Measurements from ENCODE around the gene CAPN5.
A peak's percentile ranks its signal among the peaks of the same experiment; 100 is the strongest.

The CAPN5 gene

DNA sequence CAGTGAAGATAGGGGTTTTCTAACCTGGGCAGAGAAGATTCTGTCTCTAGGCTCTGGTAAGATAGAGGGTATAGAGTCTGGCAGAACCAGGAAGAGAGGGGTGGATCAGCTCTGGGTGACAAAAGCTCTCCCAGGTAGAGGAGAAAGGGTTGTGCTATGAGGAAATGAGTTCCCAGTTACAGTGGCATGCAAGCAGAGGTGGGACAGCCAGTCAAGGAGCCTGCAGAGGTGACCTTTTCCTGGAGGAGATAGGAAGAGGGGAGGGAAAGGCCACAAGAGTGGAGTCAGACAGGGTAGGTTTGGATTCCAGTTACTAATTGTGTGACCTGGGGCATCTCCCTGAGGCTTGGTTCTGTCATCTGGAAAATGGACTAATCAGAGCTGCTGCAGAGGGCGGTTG is 3.4 kb upstream of the CAPN5 start:
- Mint-ChIP-seq H3K27me3 (peaks cover 39% of the 10 kb centered on the region), H3K36me3 (ENCODE audit: low read depth) (no peaks in the 10 kb centered on the region), H3K4me1 (ENCODE audit: low read depth) (peaks cover 11% of the 10 kb centered on the region), H3K4me3 (no peak overlapping the region), H3K27ac (no peak overlapping the region), H3K9me3 (peaks cover 8% of the 10 kb centered on the region)
- intact Hi-C loops (cut with micrococcal nuclease): no loop called here

DNA sequence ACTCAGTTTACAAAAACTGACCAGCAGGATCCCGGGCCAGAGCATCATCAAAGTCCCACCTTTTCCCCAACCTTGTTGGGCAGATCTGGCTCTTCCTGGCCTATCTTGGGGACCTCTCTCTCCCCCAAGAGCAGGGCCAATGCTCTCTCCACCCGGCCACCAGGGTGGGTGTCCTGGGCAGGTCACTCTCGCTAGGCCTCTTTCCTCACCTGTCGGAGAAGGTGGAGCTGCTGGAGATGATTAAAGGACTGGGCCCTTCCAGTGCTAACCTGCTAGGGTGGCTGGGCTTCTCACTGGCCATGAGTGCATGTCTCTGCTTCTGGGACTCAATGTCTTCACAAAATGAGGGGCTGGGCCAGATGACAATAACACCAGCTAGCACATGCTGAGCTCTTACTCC is 2.9 kb upstream of the CAPN5 start:
- peaks cover 11% of the 10 kb centered on the region for H3K4me1 Mint-ChIP-seq (ENCODE audit: low read depth)
- peaks cover 40% of the 10 kb centered on the region for H3K27me3 Mint-ChIP-seq
- no peaks in the 10 kb centered on the region for H3K36me3 Mint-ChIP-seq (ENCODE audit: low read depth)
- H3K9me3 Mint-ChIP-seq: peaks cover 8% of the 10 kb centered on the region
- no peak overlapping the region for H3K4me3 Mint-ChIP-seq
- intact Hi-C loops (cut with micrococcal nuclease): no loop called here
- H3K27ac Mint-ChIP-seq: no peak overlapping the region

DNA sequence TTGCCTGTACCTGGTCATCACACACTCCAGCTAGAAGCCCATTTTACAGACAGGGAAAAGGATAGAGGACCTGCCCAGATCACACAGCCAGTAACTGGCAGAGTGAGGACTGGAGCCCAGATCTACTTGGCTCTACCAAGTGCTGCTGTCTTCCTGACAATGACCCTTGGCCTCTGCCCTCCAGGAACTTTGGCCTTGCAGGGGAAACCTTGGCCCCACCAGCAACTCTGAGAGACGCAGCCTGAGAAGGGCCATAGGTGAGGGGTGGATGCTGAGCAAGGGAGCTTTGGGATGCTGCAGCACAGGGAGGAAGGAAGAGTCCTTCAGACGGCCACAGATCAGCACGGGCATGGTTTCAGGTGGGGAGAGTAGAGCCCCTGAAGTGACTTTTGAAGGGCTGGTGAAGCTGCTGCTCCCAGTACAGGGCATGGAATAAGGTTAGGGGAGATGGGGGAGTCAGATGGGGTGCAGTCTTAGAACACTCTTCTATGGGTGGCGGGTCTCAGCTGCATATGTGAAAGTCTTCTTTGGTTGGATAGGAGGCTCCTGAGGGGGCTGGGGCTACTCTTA is 2.0 kb upstream of the CAPN5 start:
- Mint-ChIP-seq H3K27me3 (peaks cover 41% of the 10 kb centered on the region), H3K27ac (no peak overlapping the region), H3K9me3 (peaks cover 8% of the 10 kb centered on the region), H3K36me3 (ENCODE audit: low read depth) (no peaks in the 10 kb centered on the region), H3K4me1 (ENCODE audit: low read depth) (peaks cover 11% of the 10 kb centered on the region), H3K4me3 (no peak overlapping the region)
- intact Hi-C loops (cut with micrococcal nuclease): no loop called here

DNA sequence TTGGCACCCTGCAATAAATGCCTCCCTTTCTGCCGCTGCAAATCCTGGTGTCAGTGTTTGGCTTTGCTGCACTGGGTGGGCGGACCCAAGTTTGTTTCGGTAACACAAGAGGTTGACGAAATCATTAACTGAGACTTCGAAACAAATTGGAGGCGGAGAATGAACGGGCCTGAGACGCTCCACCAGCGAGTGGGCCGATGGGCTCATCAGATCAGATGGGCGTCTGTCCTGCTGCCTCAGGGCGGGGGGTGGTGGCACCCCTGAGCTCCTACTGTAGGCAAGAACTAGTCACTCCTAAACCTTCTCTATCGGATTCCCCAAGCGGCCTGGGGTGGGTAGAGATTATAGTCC is 918 bp upstream of the CAPN5 start:
- peaks cover 8% of the 10 kb centered on the region for H3K9me3 Mint-ChIP-seq
- intact Hi-C loops (cut with micrococcal nuclease): loop anchor here (2.0 kb wide), 1 partner anchor 19 kb away; no protein-coding TSS in a partner anchor
- peaks cover 11% of the 10 kb centered on the region for H3K4me1 Mint-ChIP-seq (ENCODE audit: low read depth)
- peaks cover 47% of the 10 kb centered on the region for H3K27me3 Mint-ChIP-seq
- H3K27ac Mint-ChIP-seq: peak overlapping the region; percentile 37
- H3K36me3 Mint-ChIP-seq (ENCODE audit: low read depth): no peaks in the 10 kb centered on the region
- peak overlapping the region; percentile 77 for H3K4me3 Mint-ChIP-seq

DNA sequence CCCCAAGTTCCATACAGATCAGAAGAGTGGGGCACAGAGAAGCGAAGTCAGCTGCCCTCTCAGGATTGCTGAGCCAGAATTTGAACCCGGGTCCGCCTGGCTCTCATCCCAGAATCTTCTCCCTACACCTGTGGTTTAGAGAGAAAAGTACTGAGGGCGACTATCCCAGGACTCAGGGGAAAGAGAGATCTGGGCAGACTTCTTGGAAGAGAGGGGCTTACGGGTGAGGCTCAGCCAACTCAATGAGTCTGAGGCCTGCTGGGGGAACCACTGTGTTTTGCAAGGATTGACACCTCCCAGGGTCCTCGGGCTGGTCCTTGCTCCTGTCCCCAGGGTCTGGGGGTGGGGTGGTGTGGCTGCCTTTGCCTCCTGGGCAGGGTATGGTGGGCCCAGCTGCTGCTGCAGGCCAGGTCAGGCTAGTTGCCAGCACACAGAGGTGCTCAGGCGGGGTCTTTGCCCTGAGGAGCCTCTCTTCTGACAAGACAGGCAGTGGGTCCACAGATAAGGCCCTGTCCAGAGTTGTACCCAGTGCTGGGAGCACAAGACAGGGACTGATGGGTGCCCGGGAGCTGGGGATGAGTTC is 1.2 kb downstream of the CAPN5 start:
- Mint-ChIP-seq H3K4me3 (no peak overlapping the region), H3K27me3 (peaks cover 45% of the 10 kb centered on the region), H3K27ac (no peak overlapping the region), H3K4me1 (ENCODE audit: low read depth) (peaks cover 21% of the 10 kb centered on the region), H3K36me3 (ENCODE audit: low read depth) (no peaks in the 10 kb centered on the region), H3K9me3 (no peaks in the 10 kb centered on the region)
- intact Hi-C loops (cut with micrococcal nuclease): loop anchor here (2.0 kb wide), 1 partner anchor 21 kb away; no protein-coding TSS in a partner anchor

DNA sequence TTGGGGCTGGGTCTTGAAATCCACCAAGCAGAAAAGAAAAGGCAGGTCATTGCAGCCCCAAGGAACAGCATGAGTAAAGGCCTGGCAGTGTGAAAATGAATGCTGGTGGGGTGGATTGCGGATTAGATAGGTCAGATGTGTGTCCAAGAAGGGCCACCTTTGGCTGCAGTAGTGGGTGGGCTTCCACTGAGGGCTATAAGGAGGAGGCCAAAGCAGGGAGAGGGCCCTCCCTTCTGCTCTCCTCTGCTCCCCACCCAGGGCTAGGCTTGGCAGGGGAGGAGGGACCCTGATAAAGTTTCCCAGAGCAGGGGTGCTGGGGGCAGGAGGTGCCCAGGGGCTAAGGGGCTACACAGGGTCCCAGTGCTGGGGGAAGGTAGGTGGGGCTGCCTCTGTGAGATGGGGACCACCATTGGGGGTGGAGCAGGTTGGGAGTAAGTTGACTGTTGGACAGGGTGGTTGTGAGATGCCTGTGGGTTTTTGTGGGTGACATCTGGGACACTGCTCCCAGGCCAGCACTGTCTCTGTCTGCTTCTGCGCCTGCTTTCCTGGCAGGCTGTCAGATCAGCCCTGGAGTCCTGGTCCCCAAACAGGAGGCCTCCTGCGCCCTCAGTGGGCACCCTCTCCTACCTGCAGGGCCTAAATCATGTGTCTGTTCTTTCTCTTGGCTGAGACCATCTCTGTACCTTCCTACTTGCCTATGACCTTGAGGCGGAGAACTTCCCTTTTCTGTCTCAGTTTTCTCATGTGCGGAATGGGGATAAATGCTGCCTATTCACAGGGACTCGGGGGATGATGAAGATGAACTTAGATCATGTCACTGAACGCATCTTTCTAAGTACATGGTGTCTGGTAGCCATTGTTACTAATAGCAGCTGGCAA is 1.9 kb downstream of the CAPN5 start:
- no peak overlapping the region for H3K27ac Mint-ChIP-seq
- H3K27me3 Mint-ChIP-seq: peaks cover 43% of the 10 kb centered on the region
- intact Hi-C loops (cut with micrococcal nuclease): no loop called here
- no peaks in the 10 kb centered on the region for H3K9me3 Mint-ChIP-seq
- no peak overlapping the region for H3K4me3 Mint-ChIP-seq
- H3K36me3 Mint-ChIP-seq (ENCODE audit: low read depth): no peaks in the 10 kb centered on the region
- H3K4me1 Mint-ChIP-seq (ENCODE audit: low read depth): peaks cover 21% of the 10 kb centered on the region

DNA sequence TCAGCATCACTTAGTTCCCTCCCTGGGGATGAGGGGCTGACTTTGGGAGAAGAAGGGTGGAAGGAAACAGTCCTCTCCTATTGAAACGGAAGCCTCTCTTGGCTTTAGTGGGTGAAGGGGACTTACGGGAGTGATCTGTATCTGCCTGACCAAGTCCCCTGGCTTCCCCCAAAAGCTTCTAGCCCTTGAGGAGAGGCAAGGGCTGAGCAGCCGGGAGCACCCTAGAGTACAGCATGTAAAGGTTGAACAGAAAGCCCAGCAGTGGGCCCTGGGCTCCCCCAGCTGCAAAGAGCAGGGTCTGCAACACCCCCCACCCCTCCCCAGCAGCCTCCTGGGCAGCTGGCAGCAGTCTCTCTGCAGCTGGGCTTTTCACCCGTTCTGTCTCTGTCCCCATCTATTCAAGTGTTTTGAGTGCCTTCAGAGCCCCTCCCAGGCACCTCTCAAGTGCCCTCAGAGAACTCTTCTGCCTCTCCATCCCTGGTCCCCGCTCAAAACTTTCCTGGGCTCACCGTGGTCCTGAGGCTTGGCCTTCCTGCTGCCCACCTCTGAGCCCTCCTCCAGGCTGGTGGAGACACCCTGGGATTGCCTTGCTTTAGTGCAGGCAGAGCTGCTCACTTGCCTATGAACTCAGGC is 2.7 kb downstream of the CAPN5 start:
- H3K4me1 Mint-ChIP-seq (ENCODE audit: low read depth): peaks cover 21% of the 10 kb centered on the region
- no peaks in the 10 kb centered on the region for H3K36me3 Mint-ChIP-seq (ENCODE audit: low read depth)
- no peak overlapping the region for H3K27ac Mint-ChIP-seq
- H3K9me3 Mint-ChIP-seq: no peaks in the 10 kb centered on the region
- no peak overlapping the region for H3K4me3 Mint-ChIP-seq
- H3K27me3 Mint-ChIP-seq: peaks cover 44% of the 10 kb centered on the region
- intact Hi-C loops (cut with micrococcal nuclease): no loop called here

DNA sequence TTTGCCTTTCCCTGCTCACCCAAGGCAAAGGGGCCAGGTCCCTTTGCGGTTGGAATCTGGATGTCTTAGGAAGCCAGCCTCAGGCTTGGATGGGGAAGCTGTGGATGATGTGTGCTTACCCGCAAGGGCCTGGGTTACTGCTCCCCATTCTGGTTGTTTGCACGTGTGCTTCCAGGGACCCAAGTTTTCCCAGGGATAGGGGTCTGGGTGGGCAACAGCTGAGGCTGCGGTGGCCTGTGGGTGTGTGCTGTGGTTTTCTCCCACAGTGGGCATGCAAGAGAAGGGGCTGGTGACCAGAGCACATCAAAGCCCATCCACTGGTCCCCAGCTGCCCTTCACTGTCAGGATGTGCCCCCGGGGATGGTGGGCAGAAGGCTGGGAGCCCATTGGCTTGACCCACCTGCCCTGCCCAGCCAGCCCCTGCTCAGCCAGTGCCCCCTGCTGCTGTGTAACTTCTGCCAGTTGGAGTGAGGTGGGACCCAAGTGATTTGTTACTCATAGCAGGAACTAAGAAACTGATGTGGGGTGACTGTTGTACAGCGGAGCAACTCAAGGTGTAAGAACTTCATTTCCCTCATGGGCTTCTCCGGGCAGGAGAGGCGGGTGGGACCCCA is 3.3 kb downstream of the CAPN5 start:
- peaks cover 41% of the 10 kb centered on the region for H3K27me3 Mint-ChIP-seq
- no peaks in the 10 kb centered on the region for H3K36me3 Mint-ChIP-seq (ENCODE audit: low read depth)
- intact Hi-C loops (cut with micrococcal nuclease): no loop called here
- H3K27ac Mint-ChIP-seq: no peak overlapping the region
- no peak overlapping the region for H3K4me3 Mint-ChIP-seq
- H3K9me3 Mint-ChIP-seq: no peaks in the 10 kb centered on the region
- peaks cover 21% of the 10 kb centered on the region for H3K4me1 Mint-ChIP-seq (ENCODE audit: low read depth)

DNA sequence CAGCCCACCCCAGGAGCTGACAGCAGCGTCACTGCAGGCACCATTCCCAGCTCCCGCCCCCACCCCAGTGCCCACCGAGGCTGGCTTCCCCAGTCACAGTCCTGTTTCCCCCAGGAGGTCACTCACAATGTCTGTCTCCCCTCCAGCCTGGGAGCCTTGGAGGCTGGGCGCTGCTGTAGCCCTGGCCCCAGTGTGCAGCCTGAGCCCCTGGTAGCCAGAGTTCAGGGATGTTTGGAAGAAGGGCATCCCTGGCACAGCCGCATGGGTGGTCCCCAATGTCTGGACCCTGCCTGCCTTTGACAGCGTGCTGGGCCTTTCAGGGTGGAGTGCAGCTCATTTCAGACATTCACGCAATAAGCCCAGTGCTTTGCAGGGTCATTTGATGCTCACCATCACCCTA is 4.3 kb downstream of the CAPN5 start:
- Mint-ChIP-seq H3K4me3 (no peak overlapping the region), H3K9me3 (no peaks in the 10 kb centered on the region), H3K27me3 (peaks cover 34% of the 10 kb centered on the region), H3K4me1 (ENCODE audit: low read depth) (peaks cover 16% of the 10 kb centered on the region), H3K27ac (no peak overlapping the region), H3K36me3 (ENCODE audit: low read depth) (no peaks in the 10 kb centered on the region)
- intact Hi-C loops (cut with micrococcal nuclease): no loop called here

DNA sequence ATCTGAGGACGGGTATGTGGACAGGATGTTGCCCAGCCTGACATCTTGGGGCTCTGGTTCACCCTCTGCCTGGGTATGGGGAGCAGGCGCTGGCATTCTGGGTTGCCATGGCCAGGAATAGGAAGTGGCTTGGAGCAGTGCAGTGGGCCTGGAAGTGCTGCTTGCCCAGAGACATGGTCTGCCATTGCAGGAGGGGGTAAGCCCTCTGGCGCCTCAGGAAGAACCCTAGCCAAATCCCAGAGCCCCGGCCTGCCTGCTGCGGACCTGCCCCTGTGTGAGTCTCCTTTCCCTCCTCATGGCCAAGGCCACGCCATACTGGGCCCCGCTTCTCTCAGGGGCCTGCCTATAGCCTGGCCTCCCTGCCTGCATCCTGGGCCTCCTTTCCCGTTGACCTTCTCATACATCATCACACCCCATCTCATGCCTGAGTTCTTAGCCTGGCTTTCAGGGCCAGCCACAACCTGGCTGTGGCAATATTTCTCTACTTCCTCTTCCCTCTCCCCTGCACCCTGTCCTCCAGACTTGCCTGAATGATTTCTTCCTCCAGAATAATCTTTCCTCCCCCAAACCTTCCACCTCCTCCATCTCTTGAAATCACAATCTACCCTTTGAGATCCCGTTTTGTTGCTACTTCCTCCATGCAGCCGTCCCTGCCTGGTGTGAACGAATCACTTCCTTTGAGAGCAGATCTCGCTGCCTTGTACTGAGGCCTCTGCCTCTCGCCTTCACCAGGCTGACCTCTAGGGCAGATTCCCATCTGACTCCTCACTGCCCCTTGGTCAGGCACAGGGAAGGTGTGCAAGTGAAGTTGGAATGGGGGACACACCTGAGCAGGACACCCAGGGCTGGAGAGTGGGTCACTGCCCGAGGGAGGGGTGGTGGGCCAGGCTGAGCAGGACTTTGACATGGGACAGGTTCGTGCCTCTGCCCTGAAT is 5.2 kb downstream of the CAPN5 start:
- intact Hi-C loops (cut with micrococcal nuclease): no loop called here
- no peak overlapping the region for H3K4me3 Mint-ChIP-seq

DNA sequence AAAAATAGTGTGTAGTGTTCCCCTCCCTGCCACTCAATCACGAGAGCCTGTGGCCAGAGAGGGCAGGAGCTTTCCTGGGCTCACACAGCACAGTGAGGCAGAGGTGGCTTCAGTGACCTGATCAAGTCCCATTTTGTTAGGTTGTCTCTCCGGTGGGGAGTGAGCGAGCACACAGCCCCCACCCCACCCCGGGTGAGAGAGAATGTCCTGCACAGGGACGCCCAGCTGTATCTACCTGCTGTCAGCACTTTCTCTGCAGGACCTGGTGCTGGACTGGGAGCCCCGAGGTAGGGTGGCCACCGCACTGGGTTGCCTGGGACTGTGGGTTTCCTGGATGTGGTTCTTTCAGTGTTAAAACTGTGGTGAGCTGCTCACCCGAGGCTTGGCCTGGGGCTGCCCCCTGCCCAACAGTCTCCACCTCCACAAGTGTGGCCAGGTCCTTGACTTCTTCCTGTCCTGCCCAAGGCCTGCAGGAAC is 6.1 kb downstream of the CAPN5 start:
- Mint-ChIP-seq H3K9me3 (no peaks in the 10 kb centered on the region), H3K36me3 (ENCODE audit: low read depth) (no peaks in the 10 kb centered on the region), H3K27ac (no peak overlapping the region), H3K4me3 (no peak overlapping the region), H3K4me1 (ENCODE audit: low read depth) (peaks cover 10% of the 10 kb centered on the region), H3K27me3 (peaks cover 27% of the 10 kb centered on the region)
- intact Hi-C loops (cut with micrococcal nuclease): no loop called here

More for the DNA sequence above, 5.2 kb downstream of the CAPN5 start:
- H3K27me3 Mint-ChIP-seq: peaks cover 33% of the 10 kb centered on the region
- H3K36me3 Mint-ChIP-seq (ENCODE audit: low read depth): no peaks in the 10 kb centered on the region
- peaks cover 15% of the 10 kb centered on the region for H3K4me1 Mint-ChIP-seq (ENCODE audit: low read depth)
- H3K9me3 Mint-ChIP-seq: no peaks in the 10 kb centered on the region
- H3K27ac Mint-ChIP-seq: peak overlapping the region; percentile 5

DNA sequence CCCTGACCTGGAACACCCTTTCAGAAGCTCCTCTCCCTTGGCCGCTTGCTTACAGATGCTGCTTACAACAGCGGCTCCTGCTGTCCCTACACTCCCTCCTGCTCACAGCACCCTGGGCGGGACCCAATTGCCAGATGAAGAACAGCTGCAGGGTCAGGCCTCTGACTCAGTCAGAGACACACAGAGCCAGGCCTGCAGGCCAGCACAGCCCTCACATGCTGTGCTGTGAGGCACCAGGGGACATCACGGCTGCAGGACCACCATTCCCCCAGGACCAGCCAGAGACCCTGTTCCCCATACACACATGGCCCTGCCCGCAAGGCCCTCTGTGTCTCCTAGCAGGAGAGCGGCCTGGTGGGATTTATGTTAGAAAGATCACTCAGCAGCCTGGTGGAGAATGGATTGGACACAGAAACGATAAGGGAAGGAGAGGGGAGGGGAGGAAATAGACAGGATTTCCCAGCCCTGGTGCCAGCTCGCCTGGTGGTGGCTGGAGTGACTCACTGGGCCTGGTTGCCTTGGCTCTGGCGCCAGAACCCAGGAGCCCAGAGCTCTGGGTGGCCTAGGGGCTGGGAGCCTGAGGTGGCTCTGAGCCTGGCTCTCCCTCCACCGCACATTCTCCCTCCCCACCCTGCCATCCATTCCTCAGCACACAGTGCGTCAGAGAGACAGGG is 6.7 kb downstream of the CAPN5 start:
- Mint-ChIP-seq H3K4me1 (ENCODE audit: low read depth) (peaks cover 10% of the 10 kb centered on the region), H3K36me3 (ENCODE audit: low read depth) (no peaks in the 10 kb centered on the region), H3K9me3 (no peaks in the 10 kb centered on the region), H3K27me3 (peaks cover 25% of the 10 kb centered on the region), H3K27ac (no peak overlapping the region), H3K4me3 (no peak overlapping the region)
- intact Hi-C loops (cut with micrococcal nuclease): no loop called here

Measured in dendritic cell treated with granulocyte-macrophage colony-stimulating factor and Interleukin-4, amounts not matched to agents 40 ng/mL and 50 ng/mL, for 4 days (primary cell).